ENCODE results near the gene MEX3D. TPM values are rescaled to one million over a fixed set of nuclear protein-coding genes. Genes with fewer than 3 reads are reported as not detected.
A peak's percentile ranks its signal among the peaks of the same experiment; 100 is the strongest.

The MEX3D gene
- total RNA-seq, 4 donors from 2014 or later: 2.4 to 7.9 (median 5.3) TPM

GRCh38 chr19:1513499-1514294 is 54.4 kb downstream of the MEX3D start:
- DNase-seq: peak in 1 of 2 donors; percentile 54
- Histone ChIP-seq H3K27me3 (no peaks in the 10 kb centered on the region), H3K36me3 (no peaks in the 10 kb centered on the region), H3K9me3 (no peaks in the 10 kb centered on the region), H3K4me1 (peaks cover 3 to 29% of the 10 kb centered on the region in 2 donors), H3K4me3 (peak overlapping the region; percentile 64 to 69 (median 64)), H3K27ac (peak overlapping the region; percentile 83 to 91 (median 89))
- TF ChIP-seq POLR2A (IDR thresholded peaks at IDR 0.05) (no peak), CTCF (IDR thresholded peaks at IDR 0.05 in 4 of 5, conservative IDR thresholded peaks at IDR 0.05 in 1 of 5) (peak; percentile 41 to 90 (median 83))
- intact Hi-C loops (cut with DNase I; ENCODE audit: low total_unique reads) (loop anchor here (1.0 to 5.0 kb wide), 3 partner anchors 34 to 236 kb away; partner anchors contain the start of genes C19orf25, FAM174C and TCF3), in situ Hi-C loops (cut with MboI; ENCODE audit: low sequenced_read_pairs in 4 of 4) (no loop called here)
- ATAC-seq: peak; percentile 73 to 75

GRCh38 chr19:1512671-1513498 is 55.2 kb downstream of the MEX3D start, which contains the start of gene ADAMTSL5:
TSS of gene ADAMTSL5 (minus strand) at chr19:1513019. CDS start at chr19:1510943, 2,076 bp downstream.
- peak within 1 kb of the TSS; percentile 64 to 69 (median 64) for H3K4me3 ChIP-seq
- DNase-seq (peak in 1 of 2 donors; percentile 60), ATAC-seq (peak; percentile 59 to 72)
- intact Hi-C loops (cut with DNase I; ENCODE audit: low total_unique reads): loop anchor here (1.0 to 5.0 kb wide), 3 partner anchors 34 to 236 kb away; partner anchors contain the start of genes C19orf25, FAM174C and TCF3
- peaks cover 3 to 29% of the 10 kb centered on the region in 2 donors for H3K4me1 ChIP-seq
- peak within 1 kb of the TSS; percentile 83 to 91 (median 89) for H3K27ac ChIP-seq
- no peaks in the 10 kb centered on the region for H3K36me3 ChIP-seq
- H3K9me3 ChIP-seq: no peaks in the 10 kb centered on the region
- in situ Hi-C loops (cut with MboI; ENCODE audit: low sequenced_read_pairs in 4 of 4): no loop called here
- TF ChIP-seq POLR2A (IDR thresholded peaks at IDR 0.05) (peak; percentile 60 to 74), CTCF (IDR thresholded peaks at IDR 0.05 in 4 of 5, conservative IDR thresholded peaks at IDR 0.05 in 1 of 5) (peak in 2 of 5 experiments; percentile 26 to 36)
- H3K27me3 ChIP-seq: no peaks in the 10 kb centered on the region

- in situ Hi-C loops (cut with MboI; ENCODE audit: low sequenced_read_pairs in 4 of 4): no loop called here
- Histone ChIP-seq H3K36me3 (no peaks in the 10 kb centered on the region), H3K9me3 (no peaks in the 10 kb centered on the region), H3K27ac (peak overlapping the region; percentile 83 to 91 (median 89)), H3K27me3 (no peaks in the 10 kb centered on the region), H3K4me3 (no peak overlapping the region), H3K4me1 (peaks cover 7 to 36% of the 10 kb centered on the region in 2 donors)
- ATAC-seq (no peak), DNase-seq (no peak)
- TF ChIP-seq CTCF (IDR thresholded peaks at IDR 0.05 in 4 of 5, conservative IDR thresholded peaks at IDR 0.05 in 1 of 5) (no peak), POLR2A (IDR thresholded peaks at IDR 0.05) (no peak)
- intact Hi-C loops (cut with DNase I; ENCODE audit: low total_unique reads): loop anchor here (5.0 kb wide), 2 partner anchors 141 to 234 kb away; partner anchors contain the start of genes FAM174C and TCF3
These were observed 56.5 kb downstream of the MEX3D start for GRCh38 chr19:1511318-1512317.

- Histone ChIP-seq H3K4me1 (peaks cover 7 to 36% of the 10 kb centered on the region in 2 donors), H3K27me3 (no peaks in the 10 kb centered on the region), H3K9me3 (no peaks in the 10 kb centered on the region), H3K36me3 (no peaks in the 10 kb centered on the region), H3K27ac (peak overlapping the region in 2 of 4 donors; percentile 39 to 90), H3K4me3 (no peak overlapping the region)
- no peak for DNase-seq
- TF ChIP-seq POLR2A (IDR thresholded peaks at IDR 0.05) (no peak), CTCF (IDR thresholded peaks at IDR 0.05 in 4 of 5, conservative IDR thresholded peaks at IDR 0.05 in 1 of 5) (no peak)
- ATAC-seq: no peak
- intact Hi-C loops (cut with DNase I; ENCODE audit: low total_unique reads) (loop anchor here (5.0 kb wide), 2 partner anchors 141 to 234 kb away; partner anchors contain the start of genes FAM174C and TCF3), in situ Hi-C loops (cut with MboI; ENCODE audit: low sequenced_read_pairs in 4 of 4) (no loop called here)
These were observed 57.3 kb downstream of the MEX3D start for GRCh38 chr19:1510807-1511206.
